ENCODE measurements around the gene TRAPPC14. TPM values are rescaled to one million over a fixed set of nuclear protein-coding genes. Genes with fewer than 3 reads are reported as not detected.

The TRAPPC14 gene
- total RNA-seq, 1 donor from 2014 or later: 20.0 TPM

DNA sequence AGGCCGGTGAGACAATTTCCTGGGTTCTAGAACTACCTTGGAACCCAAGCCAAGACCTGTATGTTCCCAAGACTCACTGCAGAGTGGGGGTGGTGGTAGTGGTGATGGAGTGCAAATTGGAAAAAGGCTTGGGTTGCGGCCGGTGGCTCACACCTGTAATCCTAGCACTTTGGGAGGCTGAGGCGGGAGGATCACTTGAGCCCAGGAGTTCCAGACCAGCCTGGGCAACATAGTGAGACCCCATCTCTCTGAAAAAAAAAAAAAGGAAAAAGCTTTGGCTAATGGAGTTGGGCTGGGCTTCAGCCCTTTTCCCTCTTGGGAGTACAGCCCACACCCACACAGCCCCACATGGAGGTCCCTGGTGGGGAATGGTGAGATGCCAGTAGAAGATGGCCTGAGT is 53.0 kb downstream of the TRAPPC14 start:
- no peak for DNase-seq (ENCODE audit: extremely low read depth, low read depth, low spot score)

Other genes with a start within 250 kb of the TRAPPC14 start
- gene TRIM4, start 239.2 kb downstream of the TRAPPC14 start, total RNA-seq: 20.3 and 26.7 TPM in 2 replicates
- gene GJC3, start 229.1 kb downstream of the TRAPPC14 start, total RNA-seq: 0.99 TPM in 1 of 2 replicates, not detected in the other
- gene AZGP1, start 182.7 kb downstream of the TRAPPC14 start, total RNA-seq: not detected in 2 replicates
- 32.9 and 35.5 TPM in 2 replicates for gene ZKSCAN1, start 143.1 kb downstream of the TRAPPC14 start, total RNA-seq
- 7.8 and 8.8 TPM in 2 replicates for gene ZSCAN21, start 108.9 kb downstream of the TRAPPC14 start, total RNA-seq
- 28.6 and 30.8 TPM in 2 replicates for gene ZNF3, start 77.0 kb downstream of the TRAPPC14 start, total RNA-seq
- gene COPS6, start 69.8 kb downstream of the TRAPPC14 start, total RNA-seq: 89.7 and 92.1 TPM in 2 replicates
- 31.3 and 55.0 TPM in 2 replicates for gene MCM7, start 57.3 kb downstream of the TRAPPC14 start, total RNA-seq
- 23.2 and 26.1 TPM in 2 replicates for gene AP4M1, start 57.1 kb downstream of the TRAPPC14 start, total RNA-seq
- gene TAF6, start 39.4 kb downstream of the TRAPPC14 start, total RNA-seq: 49.8 and 71.4 TPM in 2 replicates
- 23.6 and 37.9 TPM in 2 replicates for gene CNPY4, start 39.1 kb downstream of the TRAPPC14 start, total RNA-seq
- 2.3 and 3.9 TPM in 2 replicates for gene MBLAC1, start 31.8 kb downstream of the TRAPPC14 start, total RNA-seq
- gene LAMTOR4, start 9.8 kb downstream of the TRAPPC14 start, total RNA-seq: 137 and 193 TPM in 2 replicates
- gene GAL3ST4, start 9.9 kb upstream of the TRAPPC14 start, total RNA-seq: 1.6 and 2.3 TPM in 2 replicates
- gene GPC2, start 18.7 kb upstream of the TRAPPC14 start, total RNA-seq: 3.2 and 6.8 TPM in 2 replicates
- 0.15 and 1.1 TPM in 2 replicates for gene STAG3, start 19.2 kb upstream of the TRAPPC14 start, total RNA-seq
- gene PVRIG, start 61.2 kb upstream of the TRAPPC14 start, total RNA-seq: 0.12 TPM in 1 of 2 replicates, not detected in the other
- not detected in 2 replicates for gene SPDYE3, start 149.0 kb upstream of the TRAPPC14 start, total RNA-seq
- 12.0 and 36.8 TPM in 2 replicates for gene PILRB, start 199.4 kb upstream of the TRAPPC14 start, total RNA-seq
- 2.5 TPM in 1 of 2 replicates, not detected in the other for gene PILRA, start 214.8 kb upstream of the TRAPPC14 start, total RNA-seq

Measured in glomerular endothelial cell (primary cell).